H54 (cell line): ENCODE data around the gene INSM1.

ENCODE experiments used
- DNase-seq: peaks from one replicate; pipeline ENCODE4 v3.0.0; 2011; ENCODE audit warnings: low spot score, mixed read lengths; ENCODE audit not compliant: insufficient read length
- FAIRE-seq: peaks from 3 replicates; lab custom pipeline; 2011; peaks lifted over from hg19 to GRCh38; lab: Jason Lieb, UNC
- POLR2A ChIP-seq: IDR thresholded peaks from 2 replicates; pipeline ENCODE4 v1.6.1; 2011; ENCODE audit warnings: low read depth, mild to moderate bottlenecking, low read length

The INSM1 gene

GRCh38 chr20:20365480-20366161, 2.3 kb upstream of the INSM1 start:
- FAIRE-seq (no peak), DNase-seq (no peak)
- no peak for TF ChIP-seq POLR2A

- no peak for DNase-seq
- no peak for TF ChIP-seq POLR2A
- no peak for FAIRE-seq
Observed at GRCh38 chr20:20366551-20366875, 1.4 kb upstream of the INSM1 start.

- no peak for DNase-seq
- FAIRE-seq, result no peak
- TF ChIP-seq POLR2A, result no peak
Observed at GRCh38 chr20:20366876-20367574, 879 bp upstream of the INSM1 start.

GRCh38 chr20:20368418-20369249, 730 bp downstream of the INSM1 start:
- FAIRE-seq, result no peak
- DNase-seq, result no peak
- TF ChIP-seq POLR2A, result no peak

- no peak for FAIRE-seq
- DNase-seq, result no peak
- no peak for TF ChIP-seq POLR2A
Observed at GRCh38 chr20:20369250-20370093, 1.6 kb downstream of the INSM1 start.

- no peak for DNase-seq
- no peak for FAIRE-seq
- TF ChIP-seq POLR2A, result no peak
Observed at GRCh38 chr20:20370094-20370575, 2.2 kb downstream of the INSM1 start.

- FAIRE-seq (no peak), DNase-seq (no peak)
- no peak for TF ChIP-seq POLR2A
Observed at GRCh38 chr20:20371083-20371482, 3.2 kb downstream of the INSM1 start.

GRCh38 chr20:20371681-20372080, 3.8 kb downstream of the INSM1 start:
- DNase-seq (no peak), FAIRE-seq (no peak)
- TF ChIP-seq POLR2A, result no peak

- TF ChIP-seq POLR2A, result no peak
- DNase-seq, result no peak
- no peak for FAIRE-seq
Observed at GRCh38 chr20:20373091-20373571, 5.2 kb downstream of the INSM1 start.

- TF ChIP-seq POLR2A, result no peak
- FAIRE-seq (no peak), DNase-seq (no peak)
Observed at GRCh38 chr20:20375862-20376261, 8.0 kb downstream of the INSM1 start.

- no peak for TF ChIP-seq POLR2A
- no peak for DNase-seq
- no peak for FAIRE-seq
Observed at GRCh38 chr20:20386192-20386591, 18.3 kb downstream of the INSM1 start.

GRCh38 chr20:20390393-20390792, 22.5 kb downstream of the INSM1 start:
- no peak for FAIRE-seq
- no peak for TF ChIP-seq POLR2A
- no peak for DNase-seq

- FAIRE-seq, result no peak
- TF ChIP-seq POLR2A, result no peak
- DNase-seq, result no peak
Observed at GRCh38 chr20:20391115-20391514, 23.2 kb downstream of the INSM1 start.
